CD4-positive, alpha-beta T cell (primary cell): Measurements from ENCODE around the gene C5orf63. TPM values are rescaled to one million over a fixed set of nuclear protein-coding genes. Genes with fewer than 3 reads are reported as not detected.
A peak's percentile ranks its signal among the peaks of the same experiment; 100 is the strongest.
"Not testable (repeated sequence)": the region's sequence is repeated elsewhere in the genome, so short reads cannot be mapped to it uniquely, and the experiment has no call there.

Experiments used
- ATAC-seq: fragments of 200-7000 bp; cut with Tn5 transposase; one replicate; pipeline ENCODE4 v1.10.0; 2022; ENCODE audit warnings: mild to moderate bottlenecking; ENCODE audit not compliant: poor library complexity
- CTCF ChIA-PET: fragments of 350-600 bp; sonication (Branson Sonifier 250); formaldehyde crosslinking; loops from one replicate; lab custom pipeline; 2021; ENCODE audit warnings: antibody characterized with exemption, inconsistent platforms; lab: Charles Lee
- POLR2A ChIA-PET: fragments of 350-600 bp; sonication (Branson Sonifier 250); formaldehyde crosslinking; loops from one replicate; lab custom pipeline; 2021; ENCODE audit warnings: antibody characterized with exemption, inconsistent platforms; lab: Charles Lee
- DNase-seq, 14 experiments: peaks; one replicate each; pipeline ENCODE4 v3.0.0-alpha.2; 2013 to 2020; ENCODE audit warnings: mixed read lengths in 2 of 14
- H3K27ac ChIP-seq, 2 donors: one replicate each; pipeline versions ENCODE4 v1.5.1 to v1.7.0; 2013; ENCODE audit warnings: low read length in 2 of 2, low read depth in 1 of 2, mild to moderate bottlenecking in 1 of 2
- H3K27me3 ChIP-seq, 2 experiments: 1 replicate in 1 of 2; 2 replicates in 1 of 2; pipeline versions ENCODE4 v1.6.1 to v1.7.0; 2013; ENCODE audit warnings: low read length in 2 of 2, control low read depth in 1 of 2, mild to moderate bottlenecking in 1 of 2, moderate library complexity in 1 of 2; ENCODE audit not compliant: insufficient read depth in 2 of 2, control insufficient read depth in 1 of 2
- H3K36me3 ChIP-seq: one replicate; pipeline ENCODE4 v1.6.1; 2013; ENCODE audit warnings: low read length, control low read depth; ENCODE audit not compliant: insufficient read depth
- H3K4me1 ChIP-seq: one replicate; pipeline ENCODE4 v1.6.1; 2013; ENCODE audit warnings: low read length, control low read depth; ENCODE audit not compliant: insufficient read depth
- H3K4me3 ChIP-seq: one replicate; pipeline ENCODE4 v1.5.1; 2013; ENCODE audit warnings: mild to moderate bottlenecking, low read length, moderate library complexity
- H3K9me3 ChIP-seq, 2 experiments: 1 replicate in 1 of 2; 2 replicates in 1 of 2; pipeline versions ENCODE4 v1.6.1 to v1.7.0; 2013; ENCODE audit warnings: low read length in 2 of 2, mild to moderate bottlenecking in 2 of 2, control low read depth in 1 of 2, moderate library complexity in 1 of 2; ENCODE audit not compliant: control insufficient read depth in 1 of 2, insufficient read depth in 1 of 2
- H3K27ac Mint-ChIP-seq: one replicate; pipeline ENCODE4 v1.8.0; 2020; ENCODE audit warnings: mixed read lengths
- H3K27me3 Mint-ChIP-seq: one replicate; pipeline ENCODE4 v1.8.0; 2021; ENCODE audit warnings: mixed read lengths
- H3K36me3 Mint-ChIP-seq: one replicate; pipeline ENCODE4 v1.8.0; 2021; ENCODE audit warnings: low read depth, mixed read lengths
- H3K4me1 Mint-ChIP-seq: one replicate; pipeline ENCODE4 v1.8.0; 2021; ENCODE audit warnings: low read depth, mixed read lengths
- H3K4me3 Mint-ChIP-seq: one replicate; pipeline ENCODE4 v1.8.0; 2020; ENCODE audit warnings: mild to moderate bottlenecking, mixed read lengths
- H3K9me3 Mint-ChIP-seq: one replicate; pipeline ENCODE4 v1.8.0; 2020; ENCODE audit warnings: mixed read lengths
- intact Hi-C, 2 experiments: fragments of 100-400 bp; cut with DNase I in 1 of 2; cut with micrococcal nuclease in 1 of 2; formaldehyde crosslinking; loops; one replicate each; pipeline versions ENCODE4 v1.15.1 to v1.9.0; 2023 to 2025; cut with DNase I, micrococcal nuclease
- polyA plus RNA-seq, 2 donors: library from polyadenylated mRNA; unstranded; fragments of 120-200 nt; gene quantifications; one replicate each; pipeline ENCODE4 v1.2.1, GENCODE V29; 2013
- total RNA-seq, 174 experiments: library from RNA in 2 of 174; stranded (reverse) in 2 of 174; gene quantifications; one replicate each; pipeline ENCODE4 v1.2.3 and lab custom pipeline; 2021 to 2026
- TF ChIP-seq, protein P1 (sequence below): fragments of 200-600 bp; IDR thresholded peaks from one replicate; pipeline ENCODE4 v1.8.0; 2022; ENCODE audit warnings: antibody characterized with exemption, mild to moderate bottlenecking

Gene C5orf63
- 1 to 10 TPM; 5.1 to 5.7 TPM for total RNA-seq
- polyA plus RNA-seq (2013, experiment 1 of 2) = 8.3 TPM
- 6.7 TPM for polyA plus RNA-seq (2013, experiment 2 of 2)
- 1.2 to 20.9 (median 6.8) reads per million in 172 experiments for total RNA-seq (lab: John Stamatoyannopoulos, UW)

- Histone ChIP-seq H3K27ac (peak within 1 kb of the TSS in 1 of 2 donors; percentile 4), H3K9me3 (no peaks in the 10 kb centered on the region), H3K27me3 (no peaks in the 10 kb centered on the region), H3K4me1 (peaks cover 10% of the 10 kb centered on the region), H3K4me3 (peak within 1 kb of the TSS; percentile 62), H3K36me3 (no peaks in the 10 kb centered on the region)
- TF ChIP-seq, protein P1, sequence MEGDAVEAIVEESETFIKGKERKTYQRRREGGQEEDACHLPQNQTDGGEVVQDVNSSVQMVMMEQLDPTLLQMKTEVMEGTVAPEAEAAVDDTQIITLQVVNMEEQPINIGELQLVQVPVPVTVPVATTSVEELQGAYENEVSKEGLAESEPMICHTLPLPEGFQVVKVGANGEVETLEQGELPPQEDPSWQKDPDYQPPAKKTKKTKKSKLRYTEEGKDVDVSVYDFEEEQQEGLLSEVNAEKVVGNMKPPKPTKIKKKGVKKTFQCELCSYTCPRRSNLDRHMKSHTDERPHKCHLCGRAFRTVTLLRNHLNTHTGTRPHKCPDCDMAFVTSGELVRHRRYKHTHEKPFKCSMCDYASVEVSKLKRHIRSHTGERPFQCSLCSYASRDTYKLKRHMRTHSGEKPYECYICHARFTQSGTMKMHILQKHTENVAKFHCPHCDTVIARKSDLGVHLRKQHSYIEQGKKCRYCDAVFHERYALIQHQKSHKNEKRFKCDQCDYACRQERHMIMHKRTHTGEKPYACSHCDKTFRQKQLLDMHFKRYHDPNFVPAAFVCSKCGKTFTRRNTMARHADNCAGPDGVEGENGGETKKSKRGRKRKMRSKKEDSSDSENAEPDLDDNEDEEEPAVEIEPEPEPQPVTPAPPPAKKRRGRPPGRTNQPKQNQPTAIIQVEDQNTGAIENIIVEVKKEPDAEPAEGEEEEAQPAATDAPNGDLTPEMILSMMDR = no peak
- H3K36me3 Mint-ChIP-seq = peaks cover 35% of the 10 kb centered on the region
- peaks cover 34% of the 10 kb centered on the region for H3K4me1 Mint-ChIP-seq
- H3K27me3 Mint-ChIP-seq = no peaks in the 10 kb centered on the region
- POLR2A ChIA-PET = interaction anchor here (0.6 to 2.5 kb wide), 11 partner anchors 10 to 296 kb away, joined by 3 to 18 read pairs (median 3); partner anchors contain the start of genes LMNB1 and MARCHF3
- H3K27ac Mint-ChIP-seq = peak within 1 kb of the TSS; percentile 85
- ATAC-seq (peak; percentile 93), DNase-seq (peak; percentile 31 to 84 (median 56))
- H3K4me3 Mint-ChIP-seq = peak within 1 kb of the TSS; percentile 92
- no peaks in the 10 kb centered on the region for H3K9me3 Mint-ChIP-seq
- intact Hi-C loops = loop anchor here (2.0 to 10.0 kb wide), 3 partner anchors 41 to 242 kb away; partner anchors contain the start of gene MARCHF3 (in 2 of the 2)
- CTCF ChIA-PET = interaction anchor here (0.6 to 1.2 kb wide), 2 partner anchors 7 to 577 kb away, joined by 3 read pairs; no protein-coding TSS in a partner anchor
Measured at GRCh38 chr5:127072861-127073846, at the start of gene C5orf63. Gene C5orf63 (minus strand): TSS chr5:127073502. CDS start chr5:127058995, 14,507 bp downstream.

DNA sequence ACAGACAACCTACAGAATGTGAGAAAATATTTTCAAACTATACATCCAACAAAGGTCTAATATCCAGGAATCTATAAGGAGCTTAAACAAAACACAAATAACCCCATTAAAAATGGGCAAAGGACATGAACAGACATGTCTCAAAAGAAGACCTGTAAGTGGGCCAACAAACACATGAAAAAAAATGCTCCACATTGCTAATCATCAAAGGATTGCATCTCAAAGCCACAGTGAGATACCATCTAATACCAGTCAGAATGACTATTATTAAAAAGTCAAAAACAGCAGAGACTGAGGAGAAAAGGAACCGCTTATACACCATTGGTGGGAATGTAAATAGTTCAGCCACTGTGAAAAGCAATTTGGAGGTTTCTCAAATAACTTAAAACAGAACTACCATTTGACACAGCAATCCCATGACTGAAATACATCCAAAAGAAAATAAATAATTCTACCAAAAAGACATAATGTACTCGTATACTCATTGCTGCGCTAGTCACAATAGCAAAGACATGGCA lies 39.1 kb upstream of the C5orf63 start:
- Histone ChIP-seq H3K27me3 (peaks cover 0 to 2% of the 10 kb centered on the region in 2 experiments), H3K27ac (no peak overlapping the region), H3K9me3 (no peaks in the 10 kb centered on the region), H3K4me1 (no peaks in the 10 kb centered on the region), H3K36me3 (no peaks in the 10 kb centered on the region), H3K4me3 (no peak overlapping the region)
- H3K4me3 Mint-ChIP-seq = no peak overlapping the region
- TF ChIP-seq, protein P1 = no peak
- H3K27me3 Mint-ChIP-seq = peaks cover 19% of the 10 kb centered on the region
- no peaks in the 10 kb centered on the region for H3K9me3 Mint-ChIP-seq
- intact Hi-C loops = no loop called here
- DNase-seq (no peak), ATAC-seq (no peak)
- POLR2A ChIA-PET = no interaction called here
- no peak overlapping the region for H3K27ac Mint-ChIP-seq
- CTCF ChIA-PET = no interaction called here
- H3K36me3 Mint-ChIP-seq = no peaks in the 10 kb centered on the region
- no peaks in the 10 kb centered on the region for H3K4me1 Mint-ChIP-seq

- H3K4me1 ChIP-seq = no peaks in the 10 kb centered on the region
- ATAC-seq (no peak), DNase-seq (no peak)
- ChIA-PET CTCF (no interaction called here), POLR2A (no interaction called here)
- intact Hi-C loops = no loop called here
- H3K4me3 ChIP-seq = no peak overlapping the region
- no peaks in the 10 kb centered on the region for H3K9me3 Mint-ChIP-seq
- TF ChIP-seq, protein P1 = no peak
- no peak overlapping the region for H3K27ac ChIP-seq
- H3K9me3 ChIP-seq = no peaks in the 10 kb centered on the region
- no peaks in the 10 kb centered on the region for H3K36me3 Mint-ChIP-seq
- no peaks in the 10 kb centered on the region for H3K36me3 ChIP-seq
- H3K4me1 Mint-ChIP-seq = no peaks in the 10 kb centered on the region
- H3K27ac Mint-ChIP-seq = no peak overlapping the region
- peaks cover 0 to 2% of the 10 kb centered on the region in 2 experiments for H3K27me3 ChIP-seq
- H3K4me3 Mint-ChIP-seq = no peak overlapping the region
- peaks cover 19% of the 10 kb centered on the region for H3K27me3 Mint-ChIP-seq
Measured at GRCh38 chr5:127111112-127111511, 37.8 kb upstream of the C5orf63 start.

DNA sequence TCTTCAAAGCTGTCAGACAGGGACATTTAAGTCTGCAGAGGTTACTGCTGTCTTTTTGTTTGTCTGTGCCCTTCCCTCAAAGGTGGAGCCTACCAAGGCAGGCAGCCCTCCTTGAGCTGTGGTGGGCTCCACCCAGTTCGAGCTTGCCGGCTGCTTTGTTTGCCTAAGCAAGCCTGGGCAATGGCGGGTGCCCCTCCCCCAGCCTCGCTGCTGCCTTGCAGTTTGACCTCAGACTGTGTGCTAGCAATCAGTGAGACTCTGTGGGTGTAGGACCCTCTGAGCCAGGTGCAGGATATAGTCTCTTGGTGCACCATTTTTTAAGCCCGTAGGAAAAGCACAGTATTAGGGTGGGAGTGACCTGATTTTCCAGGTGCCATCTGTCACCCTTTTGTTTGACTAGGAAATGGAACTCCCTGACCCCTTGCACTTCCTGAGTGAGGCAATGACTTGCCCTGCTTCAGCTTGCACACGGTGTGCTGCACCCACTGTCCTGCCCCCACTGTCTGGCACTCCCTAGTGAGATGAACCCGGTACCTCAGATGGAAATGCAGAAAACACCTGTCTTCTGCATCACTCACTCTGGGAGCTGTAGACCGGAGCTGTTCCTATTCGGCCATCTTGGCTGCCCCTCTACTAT lies 35.4 kb upstream of the C5orf63 start:
- H3K4me3 Mint-ChIP-seq, CTCF ChIA-PET, ATAC-seq, intact Hi-C loops, H3K36me3 Mint-ChIP-seq, H3K4me3 ChIP-seq, H3K27ac Mint-ChIP-seq, H3K27ac ChIP-seq, POLR2A ChIA-PET, H3K9me3 ChIP-seq, H3K36me3 ChIP-seq, H3K4me1 Mint-ChIP-seq, DNase-seq, H3K27me3 ChIP-seq, H3K4me1 ChIP-seq, H3K9me3 Mint-ChIP-seq: not testable (repeated sequence)
- H3K27me3 Mint-ChIP-seq = peaks cover 19% of the 10 kb centered on the region
